Measurements from ENCODE around the gene UBE2QL1. TPM values are rescaled to one million over a fixed set of nuclear protein-coding genes. Genes with fewer than 3 reads are reported as not detected.

The UBE2QL1 gene
- total and polyA plus RNA-seq, 2 experiments from 2014 or later, result 6.3 to 8.8 TPM

DNA sequence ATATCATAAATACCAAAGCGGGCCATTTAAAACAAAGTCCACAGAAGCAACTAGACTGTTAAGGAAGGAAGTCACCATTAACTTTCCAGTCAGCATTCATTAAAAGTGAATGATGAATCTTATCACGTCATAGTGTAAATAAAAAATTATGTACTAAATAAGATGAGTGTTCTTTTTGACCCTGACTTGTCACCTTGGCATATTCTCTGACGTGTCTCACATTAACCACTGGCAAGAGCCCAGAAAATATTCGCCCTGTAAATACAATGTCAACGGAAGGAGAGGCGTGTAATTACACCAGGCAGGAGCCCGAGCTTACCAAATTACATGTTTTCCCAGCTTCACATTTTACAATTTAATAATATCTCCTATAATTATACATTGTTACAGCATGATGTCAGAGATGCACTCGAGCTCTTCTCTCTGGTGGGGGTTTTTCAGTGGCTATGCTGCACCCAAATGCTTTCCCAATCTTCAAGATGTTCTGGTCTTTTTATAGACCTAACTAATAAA, 29.3 kb upstream of the UBE2QL1 start:
- Histone ChIP-seq H3K36me3 (no peaks in the 10 kb centered on the region), H3K9me3 (ENCODE audit: low read depth) (no peaks in the 10 kb centered on the region), H3K4me3 (no peak overlapping the region), H3K4me1 (ENCODE audit: low read depth) (no peaks in the 10 kb centered on the region), H3K27ac (no peak overlapping the region), H3K27me3 (no peaks in the 10 kb centered on the region)
- no peak for DNase-seq (ENCODE audit: low read depth in 1 of 2, low spot score in 1 of 2)
- TF ChIP-seq, protein P1, sequence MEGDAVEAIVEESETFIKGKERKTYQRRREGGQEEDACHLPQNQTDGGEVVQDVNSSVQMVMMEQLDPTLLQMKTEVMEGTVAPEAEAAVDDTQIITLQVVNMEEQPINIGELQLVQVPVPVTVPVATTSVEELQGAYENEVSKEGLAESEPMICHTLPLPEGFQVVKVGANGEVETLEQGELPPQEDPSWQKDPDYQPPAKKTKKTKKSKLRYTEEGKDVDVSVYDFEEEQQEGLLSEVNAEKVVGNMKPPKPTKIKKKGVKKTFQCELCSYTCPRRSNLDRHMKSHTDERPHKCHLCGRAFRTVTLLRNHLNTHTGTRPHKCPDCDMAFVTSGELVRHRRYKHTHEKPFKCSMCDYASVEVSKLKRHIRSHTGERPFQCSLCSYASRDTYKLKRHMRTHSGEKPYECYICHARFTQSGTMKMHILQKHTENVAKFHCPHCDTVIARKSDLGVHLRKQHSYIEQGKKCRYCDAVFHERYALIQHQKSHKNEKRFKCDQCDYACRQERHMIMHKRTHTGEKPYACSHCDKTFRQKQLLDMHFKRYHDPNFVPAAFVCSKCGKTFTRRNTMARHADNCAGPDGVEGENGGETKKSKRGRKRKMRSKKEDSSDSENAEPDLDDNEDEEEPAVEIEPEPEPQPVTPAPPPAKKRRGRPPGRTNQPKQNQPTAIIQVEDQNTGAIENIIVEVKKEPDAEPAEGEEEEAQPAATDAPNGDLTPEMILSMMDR (IDR thresholded peaks at IDR 0.05; ENCODE audit: low read depth, low read length), result no peak

DNA sequence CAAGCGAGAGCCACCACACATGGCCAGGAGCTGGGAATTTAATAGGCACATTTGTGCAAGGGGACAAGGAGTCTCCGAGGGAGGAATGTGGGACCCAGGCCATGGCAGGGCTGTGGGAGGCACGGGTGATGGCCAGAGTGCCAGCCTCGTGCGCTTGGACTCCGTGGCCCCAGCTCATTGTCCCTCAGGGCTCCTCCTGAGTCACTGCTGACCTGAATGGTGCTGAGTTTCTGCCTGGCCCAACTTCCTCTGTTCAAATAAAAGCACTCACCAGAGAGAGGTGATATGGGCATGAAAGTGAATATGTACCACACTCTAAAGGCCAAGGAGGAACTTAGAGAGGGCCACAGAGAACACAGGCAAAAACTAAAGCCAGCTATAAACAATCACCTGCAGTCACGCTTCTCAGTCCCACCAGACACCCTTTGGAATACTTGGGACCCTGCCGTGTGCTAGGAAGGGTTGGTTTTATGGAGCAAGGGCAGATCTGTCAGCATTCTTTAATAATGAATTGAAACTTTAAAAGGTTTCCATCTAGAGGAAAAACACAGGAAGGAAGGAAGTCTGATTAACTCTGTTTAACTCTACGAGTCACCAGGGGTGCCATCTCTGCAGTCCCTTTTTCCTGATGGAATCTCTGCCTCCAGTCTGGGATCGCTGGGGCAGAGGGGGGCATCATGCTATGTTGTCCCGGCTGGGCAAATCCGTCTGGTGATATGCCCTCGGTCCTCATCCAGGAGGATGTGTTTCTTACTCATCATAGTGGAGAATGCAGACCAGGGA, 25.1 kb upstream of the UBE2QL1 start:
- no peak overlapping the region for H3K27ac ChIP-seq
- no peaks in the 10 kb centered on the region for H3K9me3 ChIP-seq (ENCODE audit: low read depth)
- no peak for DNase-seq (ENCODE audit: low read depth in 1 of 2, low spot score in 1 of 2)
- H3K27me3 ChIP-seq, result peaks cover 16% of the 10 kb centered on the region
- H3K4me3 ChIP-seq, result no peak overlapping the region
- TF ChIP-seq, protein P1 (IDR thresholded peaks at IDR 0.05; ENCODE audit: low read depth, low read length), result no peak
- H3K4me1 ChIP-seq (ENCODE audit: low read depth), result no peaks in the 10 kb centered on the region
- H3K36me3 ChIP-seq, result no peaks in the 10 kb centered on the region

DNA sequence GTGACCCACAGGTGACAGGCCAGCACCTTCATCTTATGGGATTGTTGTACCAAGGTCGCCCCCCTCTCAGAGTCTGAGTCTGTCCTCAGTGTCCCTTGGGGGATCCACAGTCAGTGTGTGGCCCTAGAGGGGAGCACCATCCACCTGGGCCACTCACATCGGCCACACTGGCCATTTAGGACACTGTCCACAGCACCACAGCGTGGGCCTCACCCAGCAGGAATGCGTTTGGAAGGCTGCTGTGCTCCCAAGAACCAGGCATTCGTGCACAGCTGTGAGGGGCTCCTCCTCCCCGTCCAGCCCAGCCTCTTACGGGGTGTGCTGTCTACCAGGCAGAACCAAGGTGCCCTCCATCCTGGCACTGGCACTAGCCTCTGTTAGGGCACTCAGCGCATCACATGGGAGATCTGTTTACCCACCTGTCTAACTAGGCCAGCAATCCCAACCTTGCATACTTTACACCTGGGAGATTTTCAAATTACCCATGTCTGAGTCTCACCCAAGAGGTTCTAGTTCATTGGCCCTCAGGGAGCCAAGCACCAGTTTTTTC, 24.5 kb upstream of the UBE2QL1 start:
- H3K4me1 ChIP-seq (ENCODE audit: low read depth), result no peaks in the 10 kb centered on the region
- TF ChIP-seq, protein P1 (IDR thresholded peaks at IDR 0.05; ENCODE audit: low read depth, low read length), result no peak
- no peak for DNase-seq (ENCODE audit: low read depth in 1 of 2, low spot score in 1 of 2)
- no peak overlapping the region for H3K4me3 ChIP-seq
- no peaks in the 10 kb centered on the region for H3K36me3 ChIP-seq
- H3K9me3 ChIP-seq (ENCODE audit: low read depth), result no peaks in the 10 kb centered on the region
- peaks cover 16% of the 10 kb centered on the region for H3K27me3 ChIP-seq
- no peak overlapping the region for H3K27ac ChIP-seq

DNA sequence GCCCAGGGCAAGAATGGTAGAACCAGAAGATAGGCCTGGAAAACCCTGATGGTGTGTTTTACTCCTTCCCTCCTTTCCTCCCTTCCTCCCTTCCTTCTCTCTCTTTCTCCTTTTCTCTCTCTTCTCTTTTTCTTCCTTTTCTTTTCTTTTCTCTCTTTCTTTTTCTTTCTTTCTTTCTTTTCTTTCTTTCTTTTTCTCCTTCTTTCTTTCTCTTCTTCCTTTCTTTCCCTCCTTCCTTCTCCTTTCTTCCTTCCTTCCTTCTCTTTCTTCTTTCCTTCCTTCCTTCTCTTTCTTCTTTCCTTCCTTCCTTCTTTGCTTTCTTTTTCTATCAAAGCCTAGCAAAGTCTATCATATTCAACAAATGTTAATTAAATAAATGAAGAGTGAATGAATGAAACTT, 24.0 kb upstream of the UBE2QL1 start:
- H3K27me3 ChIP-seq, result peaks cover 16% of the 10 kb centered on the region
- no peaks in the 10 kb centered on the region for H3K9me3 ChIP-seq (ENCODE audit: low read depth)
- DNase-seq (ENCODE audit: low read depth in 1 of 2, low spot score in 1 of 2), result no peak
- H3K36me3 ChIP-seq, result no peaks in the 10 kb centered on the region
- TF ChIP-seq, protein P1 (IDR thresholded peaks at IDR 0.05; ENCODE audit: low read depth, low read length), result no peak
- H3K4me3 ChIP-seq, result no peak overlapping the region
- no peak overlapping the region for H3K27ac ChIP-seq
- no peaks in the 10 kb centered on the region for H3K4me1 ChIP-seq (ENCODE audit: low read depth)

DNA sequence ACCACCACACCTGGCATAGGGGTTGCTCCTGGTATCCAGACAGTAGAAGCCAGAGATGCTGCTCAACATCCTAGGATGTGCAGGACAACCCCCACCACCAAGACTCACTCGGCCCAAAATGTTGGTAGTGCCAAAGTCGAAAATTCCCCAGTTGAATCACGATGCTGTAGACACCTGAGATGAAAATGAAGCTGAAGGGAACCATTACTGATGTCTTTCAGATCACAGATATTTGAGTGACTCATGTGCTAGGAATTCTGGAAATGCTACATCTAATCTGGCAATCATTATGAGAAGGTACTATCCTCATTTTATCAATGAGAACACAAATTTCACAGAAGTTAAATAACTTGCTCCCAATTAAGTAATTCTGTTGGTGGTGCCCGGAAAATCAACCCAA, 21.0 kb upstream of the UBE2QL1 start:
- no peaks in the 10 kb centered on the region for H3K9me3 ChIP-seq (ENCODE audit: low read depth)
- H3K36me3 ChIP-seq, result no peaks in the 10 kb centered on the region

More for the DNA sequence above, 21.0 kb upstream of the UBE2QL1 start:
- no peak overlapping the region for H3K27ac ChIP-seq
- H3K27me3 ChIP-seq, result peaks cover 16% of the 10 kb centered on the region
- no peak overlapping the region for H3K4me3 ChIP-seq
- DNase-seq (ENCODE audit: low read depth in 1 of 2, low spot score in 1 of 2), result no peak
- peaks cover 18% of the 10 kb centered on the region for H3K4me1 ChIP-seq (ENCODE audit: low read depth)
- TF ChIP-seq, protein P1 (IDR thresholded peaks at IDR 0.05; ENCODE audit: low read depth, low read length), result no peak

Measured in cardiac muscle cell (in vitro differentiated cells and primary cell).